GM23338 (cell line): ENCODE measurements around the gene LARP1B. TPM values are rescaled to one million over a fixed set of nuclear protein-coding genes. Genes with fewer than 3 reads are reported as not detected.

Experiments
- ATAC-seq: fragments of 200-7000 bp; cut with Tn5 transposase; 3 replicates; pipeline ENCODE4 v1.9.1; 2020
- DNase-seq: peaks from one replicate; pipeline ENCODE4 v3.0.0-alpha.2; 2015; ENCODE audit warnings: low spot score
- H2AFZ ChIP-seq: fragments of 200-600 bp; sonication (generic); 2 replicates; pipeline ENCODE4 v1.8.0; 2016; ENCODE audit warnings: antibody characterized with exemption, mild to moderate bottlenecking, moderate library complexity
- H3F3A ChIP-seq: fragments of 200-600 bp; sonication (generic); replicated peaks from 2 replicates; pipeline ENCODE4 v1.8.0; 2017; ENCODE audit warnings: antibody characterized with exemption, mixed run types, low read depth
- H3K27ac ChIP-seq: fragments of 200-600 bp; sonication (generic); 2 replicates; pipeline ENCODE4 v1.6.1; 2016; ENCODE audit warnings: low read depth
- H3K27me3 ChIP-seq: fragments of 200-600 bp; sonication (generic); 2 replicates; pipeline ENCODE4 v1.8.0; 2016; ENCODE audit warnings: mild to moderate bottlenecking, mixed run types, moderate library complexity; ENCODE audit not compliant: insufficient read depth
- H3K36me3 ChIP-seq: fragments of 200-600 bp; sonication (generic); 2 replicates; pipeline ENCODE4 v1.8.0; 2016; ENCODE audit warnings: mild to moderate bottlenecking; ENCODE audit not compliant: insufficient read depth
- H3K4me1 ChIP-seq: fragments of 200-600 bp; sonication (generic); 2 replicates; pipeline ENCODE4 v1.8.0; 2016; ENCODE audit warnings: mild to moderate bottlenecking, moderate library complexity; ENCODE audit not compliant: insufficient read depth
- H3K4me2 ChIP-seq: fragments of 200-600 bp; sonication (generic); 2 replicates; pipeline ENCODE4 v1.7.1; 2017; ENCODE audit warnings: mixed run types
- H3K4me3 ChIP-seq: fragments of 200-600 bp; sonication (generic); 2 replicates; pipeline ENCODE4 v1.6.1; 2016; ENCODE audit warnings: mixed run types
- H3K79me2 ChIP-seq: fragments of 200-600 bp; sonication (generic); replicated peaks from 2 replicates; pipeline ENCODE4 v1.8.0; 2017; ENCODE audit warnings: mild to moderate bottlenecking; ENCODE audit not compliant: insufficient read depth
- H3K9me2 ChIP-seq: fragments of 200-600 bp; sonication (generic); 2 replicates; pipeline ENCODE4 v1.8.0; 2017; ENCODE audit not compliant: insufficient read depth
- H4K20me1 ChIP-seq: fragments of 200-600 bp; sonication (generic); replicated peaks from 2 replicates; pipeline ENCODE4 v1.8.0; 2017; ENCODE audit warnings: mild to moderate bottlenecking; ENCODE audit not compliant: insufficient read depth
- H3K27ac Mint-ChIP-seq: 2 replicates; pipeline ENCODE4 v1.8.0; 2020; ENCODE audit warnings: inconsistent platforms, mild to moderate bottlenecking, moderate library complexity, mixed read lengths
- H3K27me3 Mint-ChIP-seq: 3 replicates; pipeline ENCODE4 v1.8.0; 2022; ENCODE audit warnings: low read depth, mild to moderate bottlenecking, moderate library complexity, mixed read lengths, inconsistent platforms; ENCODE audit not compliant: insufficient read depth, poor library complexity
- H3K36me3 Mint-ChIP-seq: 3 replicates; pipeline ENCODE4 v1.8.0; 2021; ENCODE audit warnings: low read depth, mild to moderate bottlenecking, inconsistent platforms, moderate library complexity, mixed read lengths
- H3K4me1 Mint-ChIP-seq: 3 replicates; pipeline ENCODE4 v1.8.0; 2020; ENCODE audit warnings: mild to moderate bottlenecking, inconsistent platforms, mixed read lengths
- H3K4me3 Mint-ChIP-seq: 3 replicates; pipeline ENCODE4 v1.8.0; 2021; ENCODE audit warnings: moderate library complexity, mild to moderate bottlenecking, inconsistent platforms, mixed read lengths
- H3K9me3 Mint-ChIP-seq: 3 replicates; pipeline ENCODE4 v1.8.0; 2020; ENCODE audit warnings: moderate library complexity, mild to moderate bottlenecking, inconsistent platforms, mixed read lengths
- CREB1 ChIP-seq: fragments of 250-450 bp; sonication (Bioruptor Pico); IDR thresholded peaks from 2 replicates; pipeline ENCODE4 v1.5.0; 2020; ENCODE audit warnings: low read depth, mild to moderate bottlenecking, moderate library complexity
- ETS1 ChIP-seq: IDR thresholded peaks from 2 replicates; pipeline ENCODE4 v1.6.1; 2016; ENCODE audit warnings: antibody characterized with exemption
- EZH2phosphoT487 ChIP-seq: fragments of 200-600 bp; sonication (generic); IDR thresholded peaks from one replicate; pipeline ENCODE4 v1.8.1; 2018; ENCODE audit warnings: antibody characterized with exemption; ENCODE audit not compliant: unreplicated experiment
- POLR2AphosphoS5 ChIP-seq: IDR thresholded peaks from 2 replicates; pipeline ENCODE4 v1.6.1; 2016; ENCODE audit warnings: antibody characterized with exemption, low read depth
- REST ChIP-seq: IDR thresholded peaks from one replicate; pipeline ENCODE4 v1.6.1; 2018; ENCODE audit warnings: antibody characterized with exemption; ENCODE audit not compliant: unreplicated experiment
- STAT1 ChIP-seq: IDR thresholded peaks from one replicate; pipeline ENCODE4 v1.6.1; 2016; ENCODE audit warnings: antibody characterized with exemption; ENCODE audit not compliant: unreplicated experiment
- ZNF114 ChIP-seq: fragments of 250-450 bp; sonication (Bioruptor Pico); IDR thresholded peaks from 2 replicates; pipeline ENCODE4 v1.5.0; 2020; ENCODE audit warnings: mild to moderate bottlenecking, moderate library complexity
- ZNF331 ChIP-seq: fragments of 250-450 bp; sonication (Bioruptor Pico); IDR thresholded peaks from 2 replicates; pipeline ENCODE4 v1.5.0; 2020; ENCODE audit warnings: low read depth, mild to moderate bottlenecking, moderate library complexity
- polyA plus RNA-seq: library from polyadenylated mRNA; unstranded; fragments of >200 nt; fragmentation: Nextera tagmentation; extraction: Ambion mirVana; gene quantifications from 2 replicates; pipeline ENCODE4 v1.2.1, GENCODE V29; 2016
- total RNA-seq: library from RNA; depleted of rRNA; stranded (reverse); fragments of >200 nt; shearing (Covaris generic); gene quantifications from 2 replicates; pipeline ENCODE4 v1.2.3, GENCODE V29; 2014
- TF ChIP-seq, protein P1 (sequence below), 2 experiments: fragments of 200-600 bp in 1 of 2; sonication (generic) in 1 of 2; conservative IDR thresholded peaks; 2 replicates each; pipeline versions ENCODE4 v1.5.1 to v1.6.1; 2016 to 2017; ENCODE audit warnings: antibody characterized with exemption in 2 of 2, low read depth in 2 of 2, mild to moderate bottlenecking in 2 of 2, moderate library complexity in 1 of 2
- TF ChIP-seq, protein P2 (sequence below): fragments of 250-450 bp; sonication (Bioruptor Pico); IDR thresholded peaks from 2 replicates; pipeline ENCODE4 v1.5.0; 2020; ENCODE audit warnings: mild to moderate bottlenecking, moderate library complexity

Gene LARP1B
- total and polyA plus RNA-seq, 2 experiments from 2014 or later, result 42.5 to 45.4 TPM

- Mint-ChIP-seq H3K27ac (no peak overlapping the region), H3K9me3 (peaks cover 35% of the 10 kb centered on the region), H3K4me1 (no peaks in the 10 kb centered on the region; the same call in 2 of the 3 replicates), H3K27me3 (peaks cover 2% of the 10 kb centered on the region), H3K36me3 (peaks cover 19% of the 10 kb centered on the region), H3K4me3 (no peak overlapping the region)
- ATAC-seq (no peak), DNase-seq (no peak)
- Histone ChIP-seq H2AFZ (no peak overlapping the region), H3K9me2 (peaks cover 13% of the 10 kb centered on the region; the same call in 1 of the 2 replicates), H3K27ac (no peak overlapping the region), H3K79me2 (no peaks in the 10 kb centered on the region), H3K4me1 (no peaks in the 10 kb centered on the region), H3K36me3 (peaks cover 2% of the 10 kb centered on the region; the same call in 1 of the 2 replicates), H3K27me3 (no peaks in the 10 kb centered on the region), H3F3A (no peaks in the 10 kb centered on the region), H4K20me1 (no peaks in the 10 kb centered on the region), H3K4me2 (no peak overlapping the region), H3K4me3 (no peak overlapping the region)
- TF ChIP-seq REST (no peak), ZNF331 (CRISPR knock-in tag) (no peak), STAT1 (no peak), EZH2phosphoT487 (no peak), ZNF114 (CRISPR knock-in tag) (no peak), ETS1 (no peak), POLR2AphosphoS5 (no peak), CREB1 (CRISPR knock-in tag) (no peak)
- TF ChIP-seq, protein P1, sequence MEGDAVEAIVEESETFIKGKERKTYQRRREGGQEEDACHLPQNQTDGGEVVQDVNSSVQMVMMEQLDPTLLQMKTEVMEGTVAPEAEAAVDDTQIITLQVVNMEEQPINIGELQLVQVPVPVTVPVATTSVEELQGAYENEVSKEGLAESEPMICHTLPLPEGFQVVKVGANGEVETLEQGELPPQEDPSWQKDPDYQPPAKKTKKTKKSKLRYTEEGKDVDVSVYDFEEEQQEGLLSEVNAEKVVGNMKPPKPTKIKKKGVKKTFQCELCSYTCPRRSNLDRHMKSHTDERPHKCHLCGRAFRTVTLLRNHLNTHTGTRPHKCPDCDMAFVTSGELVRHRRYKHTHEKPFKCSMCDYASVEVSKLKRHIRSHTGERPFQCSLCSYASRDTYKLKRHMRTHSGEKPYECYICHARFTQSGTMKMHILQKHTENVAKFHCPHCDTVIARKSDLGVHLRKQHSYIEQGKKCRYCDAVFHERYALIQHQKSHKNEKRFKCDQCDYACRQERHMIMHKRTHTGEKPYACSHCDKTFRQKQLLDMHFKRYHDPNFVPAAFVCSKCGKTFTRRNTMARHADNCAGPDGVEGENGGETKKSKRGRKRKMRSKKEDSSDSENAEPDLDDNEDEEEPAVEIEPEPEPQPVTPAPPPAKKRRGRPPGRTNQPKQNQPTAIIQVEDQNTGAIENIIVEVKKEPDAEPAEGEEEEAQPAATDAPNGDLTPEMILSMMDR (conservative IDR thresholded peaks at IDR 0.05; ENCODE audit: low read depth in 2 of 2), result no peak
- TF ChIP-seq, protein P2, sequence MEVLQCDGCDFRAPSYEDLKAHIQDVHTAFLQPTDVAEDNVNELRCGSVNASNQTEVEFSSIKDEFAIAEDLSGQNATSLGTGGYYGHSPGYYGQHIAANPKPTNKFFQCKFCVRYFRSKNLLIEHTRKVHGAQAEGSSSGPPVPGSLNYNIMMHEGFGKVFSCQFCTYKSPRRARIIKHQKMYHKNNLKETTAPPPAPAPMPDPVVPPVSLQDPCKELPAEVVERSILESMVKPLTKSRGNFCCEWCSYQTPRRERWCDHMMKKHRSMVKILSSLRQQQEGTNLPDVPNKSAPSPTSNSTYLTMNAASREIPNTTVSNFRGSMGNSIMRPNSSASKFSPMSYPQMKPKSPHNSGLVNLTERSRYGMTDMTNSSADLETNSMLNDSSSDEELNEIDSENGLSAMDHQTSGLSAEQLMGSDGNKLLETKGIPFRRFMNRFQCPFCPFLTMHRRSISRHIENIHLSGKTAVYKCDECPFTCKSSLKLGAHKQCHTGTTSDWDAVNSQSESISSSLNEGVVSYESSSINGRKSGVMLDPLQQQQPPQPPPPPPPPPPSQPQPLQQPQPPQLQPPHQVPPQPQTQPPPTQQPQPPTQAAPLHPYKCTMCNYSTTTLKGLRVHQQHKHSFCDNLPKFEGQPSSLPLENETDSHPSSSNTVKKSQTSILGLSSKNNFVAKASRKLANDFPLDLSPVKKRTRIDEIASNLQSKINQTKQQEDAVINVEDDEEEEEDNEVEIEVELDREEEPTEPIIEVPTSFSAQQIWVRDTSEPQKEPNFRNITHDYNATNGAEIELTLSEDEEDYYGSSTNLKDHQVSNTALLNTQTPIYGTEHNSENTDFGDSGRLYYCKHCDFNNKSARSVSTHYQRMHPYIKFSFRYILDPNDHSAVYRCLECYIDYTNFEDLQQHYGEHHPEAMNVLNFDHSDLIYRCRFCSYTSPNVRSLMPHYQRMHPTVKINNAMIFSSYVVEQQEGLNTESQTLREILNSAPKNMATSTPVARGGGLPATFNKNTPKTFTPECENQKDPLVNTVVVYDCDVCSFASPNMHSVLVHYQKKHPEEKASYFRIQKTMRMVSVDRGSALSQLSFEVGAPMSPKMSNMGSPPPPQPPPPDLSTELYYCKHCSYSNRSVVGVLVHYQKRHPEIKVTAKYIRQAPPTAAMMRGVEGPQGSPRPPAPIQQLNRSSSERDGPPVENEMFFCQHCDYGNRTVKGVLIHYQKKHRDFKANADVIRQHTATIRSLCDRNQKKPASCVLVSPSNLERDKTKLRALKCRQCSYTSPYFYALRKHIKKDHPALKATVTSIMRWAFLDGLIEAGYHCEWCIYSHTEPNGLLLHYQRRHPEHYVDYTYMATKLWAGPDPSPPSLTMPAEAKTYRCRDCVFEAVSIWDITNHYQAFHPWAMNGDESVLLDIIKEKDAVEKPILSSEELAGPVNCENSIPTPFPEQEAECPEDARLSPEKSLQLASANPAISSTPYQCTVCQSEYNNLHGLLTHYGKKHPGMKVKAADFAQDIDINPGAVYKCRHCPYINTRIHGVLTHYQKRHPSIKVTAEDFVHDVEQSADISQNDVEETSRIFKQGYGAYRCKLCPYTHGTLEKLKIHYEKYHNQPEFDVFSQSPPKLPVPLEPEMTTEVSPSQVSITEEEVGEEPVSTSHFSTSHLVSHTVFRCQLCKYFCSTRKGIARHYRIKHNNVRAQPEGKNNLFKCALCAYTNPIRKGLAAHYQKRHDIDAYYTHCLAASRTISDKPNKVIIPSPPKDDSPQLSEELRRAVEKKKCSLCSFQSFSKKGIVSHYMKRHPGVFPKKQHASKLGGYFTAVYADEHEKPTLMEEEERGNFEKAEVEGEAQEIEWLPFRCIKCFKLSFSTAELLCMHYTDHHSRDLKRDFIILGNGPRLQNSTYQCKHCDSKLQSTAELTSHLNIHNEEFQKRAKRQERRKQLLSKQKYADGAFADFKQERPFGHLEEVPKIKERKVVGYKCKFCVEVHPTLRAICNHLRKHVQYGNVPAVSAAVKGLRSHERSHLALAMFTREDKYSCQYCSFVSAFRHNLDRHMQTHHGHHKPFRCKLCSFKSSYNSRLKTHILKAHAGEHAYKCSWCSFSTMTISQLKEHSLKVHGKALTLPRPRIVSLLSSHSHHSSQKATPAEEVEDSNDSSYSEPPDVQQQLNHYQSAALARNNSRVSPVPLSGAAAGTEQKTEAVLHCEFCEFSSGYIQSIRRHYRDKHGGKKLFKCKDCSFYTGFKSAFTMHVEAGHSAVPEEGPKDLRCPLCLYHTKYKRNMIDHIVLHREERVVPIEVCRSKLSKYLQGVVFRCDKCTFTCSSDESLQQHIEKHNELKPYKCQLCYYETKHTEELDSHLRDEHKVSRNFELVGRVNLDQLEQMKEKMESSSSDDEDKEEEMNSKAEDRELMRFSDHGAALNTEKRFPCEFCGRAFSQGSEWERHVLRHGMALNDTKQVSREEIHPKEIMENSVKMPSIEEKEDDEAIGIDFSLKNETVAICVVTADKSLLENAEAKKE (CRISPR knock-in tag), result no peak
Measured at GRCh38 chr4:128242601-128243000, 181.5 kb downstream of the LARP1B start.
